Liver (tissue), 9 donors: ENCODE data around the gene TANC1. TPM values are rescaled to one million over a fixed set of nuclear protein-coding genes. Genes with fewer than 3 reads are reported as not detected.

Experiments used
- DNase-seq: peaks from one replicate; pipeline ENCODE4 v3.0.0-alpha.2; 2017; ENCODE audit warnings: low spot score
- H3K27ac ChIP-seq, 2 donors: one replicate each; pipeline ENCODE4 v1.7.0; 2013; ENCODE audit warnings: inconsistent platforms in 2 of 2, low read length in 2 of 2, control low read depth in 1 of 2, low read depth in 1 of 2, mild to moderate bottlenecking in 1 of 2
- H3K27me3 ChIP-seq, 4 donors: one replicate each; pipeline versions ENCODE4 v1.6.1 to v1.7.0; 2013; ENCODE audit warnings: low read length in 3 of 4, inconsistent platforms in 1 of 4, mild to moderate bottlenecking in 1 of 4, moderate library complexity in 1 of 4; ENCODE audit not compliant: control insufficient read depth in 4 of 4, insufficient read depth in 4 of 4
- H3K36me3 ChIP-seq, 4 donors: one replicate each; pipeline versions ENCODE4 v1.6.1 to v1.7.0; 2013; ENCODE audit warnings: low read length in 3 of 4, mild to moderate bottlenecking in 3 of 4, low read depth in 1 of 4, moderate library complexity in 1 of 4; ENCODE audit not compliant: control insufficient read depth in 4 of 4, insufficient read depth in 3 of 4
- H3K4me1 ChIP-seq, 4 donors: one replicate each; pipeline versions ENCODE4 v1.6.1 to v1.7.0; 2013; ENCODE audit warnings: low read length in 3 of 4, mild to moderate bottlenecking in 3 of 4, moderate library complexity in 1 of 4; ENCODE audit not compliant: control insufficient read depth in 4 of 4, insufficient read depth in 4 of 4
- H3K4me3 ChIP-seq, 3 donors: one replicate each; pipeline versions ENCODE4 v1.6.1 to v1.7.0; 2013; ENCODE audit warnings: low read length in 3 of 3, control low read depth in 1 of 3, low read depth in 1 of 3, mild to moderate bottlenecking in 1 of 3
- H3K9ac ChIP-seq, 2 donors: one replicate each; pipeline ENCODE4 v1.7.0; 2013; ENCODE audit warnings: low read length in 2 of 2, mild to moderate bottlenecking in 2 of 2, moderate library complexity in 2 of 2, control low read depth in 1 of 2, low read depth in 1 of 2
- H3K9me3 ChIP-seq, 4 donors: one replicate each; pipeline versions ENCODE4 v1.6.1 to v1.7.0; 2013; ENCODE audit warnings: low read length in 3 of 4; ENCODE audit not compliant: control insufficient read depth in 4 of 4
- ATF3 ChIP-seq: IDR thresholded peaks from 2 replicates; pipeline ENCODE4 v1.6.1; 2016; ENCODE audit warnings: antibody characterized with exemption
- FOXA1 ChIP-seq: IDR thresholded peaks from 2 replicates; pipeline ENCODE4 v1.6.1; 2016; ENCODE audit warnings: antibody characterized with exemption
- FOXA2 ChIP-seq: IDR thresholded peaks from 2 replicates; pipeline ENCODE4 v1.6.1; 2016; ENCODE audit warnings: antibody characterized with exemption
- GABPA ChIP-seq, 2 donors: IDR thresholded peaks in 1 of 2; conservative IDR thresholded peaks in 1 of 2; 2 replicates each; pipeline ENCODE4 v1.6.1; 2016; ENCODE audit warnings: antibody characterized with exemption in 2 of 2, mild to moderate bottlenecking in 1 of 2, moderate library complexity in 1 of 2
- HNF4A ChIP-seq, 2 donors: conservative IDR thresholded peaks; 2 replicates each; pipeline ENCODE4 v1.6.1; 2016; ENCODE audit warnings: antibody characterized with exemption in 2 of 2, mild to moderate bottlenecking in 2 of 2
- HNF4G ChIP-seq: IDR thresholded peaks from 2 replicates; pipeline ENCODE4 v1.6.1; 2016; ENCODE audit warnings: antibody characterized with exemption
- JUND ChIP-seq, 2 donors: IDR thresholded peaks; 2 replicates each; pipeline ENCODE4 v1.6.1; 2016; ENCODE audit warnings: antibody characterized with exemption in 2 of 2
- MAX ChIP-seq: IDR thresholded peaks from 2 replicates; pipeline ENCODE4 v1.6.1; 2016; ENCODE audit warnings: antibody characterized with exemption
- NR2F2 ChIP-seq: IDR thresholded peaks from 2 replicates; pipeline ENCODE4 v1.6.1; 2016; ENCODE audit warnings: antibody characterized with exemption
- RAD21 ChIP-seq, 2 donors: IDR thresholded peaks; 2 replicates each; pipeline ENCODE4 v1.6.1; 2016; ENCODE audit warnings: antibody characterized with exemption in 2 of 2, mild to moderate bottlenecking in 2 of 2
- REST ChIP-seq: IDR thresholded peaks from 2 replicates; pipeline ENCODE4 v1.6.1; 2016; ENCODE audit warnings: antibody characterized with exemption, mild to moderate bottlenecking
- RXRA ChIP-seq, 2 donors: IDR thresholded peaks; 2 replicates each; pipeline ENCODE4 v1.6.1; 2017 to 2018; ENCODE audit warnings: antibody characterized with exemption in 2 of 2, mild to moderate bottlenecking in 1 of 2
- SP1 ChIP-seq: IDR thresholded peaks from 2 replicates; pipeline ENCODE4 v1.6.1; 2018; ENCODE audit warnings: antibody characterized with exemption, mild to moderate bottlenecking
- TAF1 ChIP-seq: conservative IDR thresholded peaks from 2 replicates; pipeline ENCODE4 v1.6.1; 2016; ENCODE audit warnings: antibody characterized with exemption, mild to moderate bottlenecking
- YY1 ChIP-seq: IDR thresholded peaks from 2 replicates; pipeline ENCODE4 v1.6.1; 2016; ENCODE audit warnings: antibody characterized with exemption, mild to moderate bottlenecking
- ZBTB33 ChIP-seq: IDR thresholded peaks from 2 replicates; pipeline ENCODE4 v1.6.1; 2016; ENCODE audit warnings: antibody characterized with exemption
- WGBS: extraction: QIAGEN DNeasy Blood & Tissue Kit; methylation state at CpG from one replicate; pipeline ENCODE4 v1.1.7; 2013; 5-methylcytosine and 5-hydroxymethylcytosine counted together
- polyA plus RNA-seq, 2 donors: library from polyadenylated mRNA; stranded (reverse) in 1 of 2; unstranded in 1 of 2; fragments of 200-250 nt in 1 of 2; fragments of >200 nt in 1 of 2; fragmentation: Nextera tagmentation in 1 of 2; extraction: Ambion mirVana in 1 of 2; gene quantifications; one replicate each; pipeline versions ENCODE4 v1.2.1 to v1.2.3, GENCODE V29; 2013 to 2015
- total RNA-seq, 2 donors: library from RNA; depleted of rRNA; stranded (reverse); fragments of >200 nt; gene quantifications; one replicate each; pipeline ENCODE4 v1.2.3, GENCODE V29; 2014
- donor health status: healthy.
- donor health status: healthy.
- donor health status: healthy.
- donor health status: healthy.
- donor health status: healthy.

TANC1 gene
- total and polyA plus RNA-seq, 4 donors = 3.7 to 17.7 (median 5.2) TPM

- H3K9me3 ChIP-seq = no peaks in the 10 kb centered on the region
- no peak overlapping the region for H3K27ac ChIP-seq
- no peaks in the 10 kb centered on the region for H3K36me3 ChIP-seq
- H3K4me3 ChIP-seq = no peak overlapping the region
- H3K4me1 ChIP-seq = no peaks in the 10 kb centered on the region
- no peak for DNase-seq
- no peak overlapping the region for H3K9ac ChIP-seq
- 89% methylated on average over 13 of the region's 13 CpGs for WGBS
- TF ChIP-seq HNF4A (conservative IDR thresholded peaks at IDR 0.05) (no peak), ZBTB33 (no peak)
- no peaks in the 10 kb centered on the region for H3K27me3 ChIP-seq
Observed at GRCh38 chr2:159042115-159042850, 73.8 kb downstream of the TANC1 start.

- TF ChIP-seq ZBTB33 (no peak), JUND (IDR thresholded peaks at IDR 0.05) (no peak), HNF4G (no peak), TAF1 (no peak), ATF3 (no peak), FOXA2 (no peak), RXRA (IDR thresholded peaks at IDR 0.05) (no peak), NR2F2 (no peak)
- Histone ChIP-seq H3K4me1 (no peaks in the 10 kb centered on the region), H3K36me3 (no peaks in the 10 kb centered on the region), H3K4me3 (no peak overlapping the region), H3K9ac (no peak overlapping the region), H3K9me3 (no peaks in the 10 kb centered on the region), H3K27me3 (no peaks in the 10 kb centered on the region), H3K27ac (no peak overlapping the region)
- no peak for DNase-seq
- WGBS = 87% methylated on average over 5 of the region's 5 CpGs
Observed at GRCh38 chr2:159043710-159044109, 75.3 kb downstream of the TANC1 start.

GRCh38 chr2:159044804-159045286 is 76.4 kb downstream of the TANC1 start:
- peak overlapping the region in 1 of 2 donors; percentile 5 for H3K27ac ChIP-seq

More at GRCh38 chr2:159044804-159045286, 76.4 kb downstream of the TANC1 start:
- H3K4me3 ChIP-seq = no peak overlapping the region
- no peaks in the 10 kb centered on the region for H3K9me3 ChIP-seq
- no peak overlapping the region for H3K9ac ChIP-seq
- no peak for TF ChIP-seq MAX
- TF ChIP-seq FOXA2 = no peak
- TF ChIP-seq GABPA (IDR thresholded peaks at IDR 0.05 in 1 of 2, conservative IDR thresholded peaks at IDR 0.05 in 1 of 2) = no peak
- TF ChIP-seq REST = no peak
- TF ChIP-seq YY1 = no peak
- no peak for TF ChIP-seq RXRA (IDR thresholded peaks at IDR 0.05)
- no peak for TF ChIP-seq TAF1
- no peak for TF ChIP-seq RAD21 (IDR thresholded peaks at IDR 0.05)
- TF ChIP-seq NR2F2 = no peak
- TF ChIP-seq SP1 = no peak
- no peak for TF ChIP-seq FOXA1
- no peak for TF ChIP-seq JUND (IDR thresholded peaks at IDR 0.05)
- no peaks in the 10 kb centered on the region for H3K36me3 ChIP-seq
- 76% methylated on average over 4 of the region's 4 CpGs for WGBS
- no peak for DNase-seq
- no peaks in the 10 kb centered on the region for H3K27me3 ChIP-seq
- H3K4me1 ChIP-seq = no peaks in the 10 kb centered on the region
